ENCODE measurements around the gene UBE2G1. TPM values are rescaled to one million over a fixed set of nuclear protein-coding genes. Genes with fewer than 3 reads are reported as not detected.

Gene UBE2G1
- total RNA-seq, 1 donor from 2014 or later, result 88.5 TPM

GRCh38 chr17:4221163-4221562 is 145.3 kb downstream of the UBE2G1 start:
- no peaks in the 10 kb centered on the region for H3K9me3 Mint-ChIP-seq

GRCh38 chr17:4220655-4221054 is 145.8 kb downstream of the UBE2G1 start:
- peaks cover 2% of the 10 kb centered on the region for H3K27me3 Mint-ChIP-seq (ENCODE audit: insufficient read depth, low read depth)
- H3K27ac ChIP-seq, result no peak overlapping the region
- H2AFZ ChIP-seq (replicated peaks), result no peak overlapping the region
- peaks cover 20% of the 10 kb centered on the region for H3K36me3 Mint-ChIP-seq
- TF ChIP-seq EZH2phosphoT487 (IDR thresholded peaks at IDR 0.05) (no peak), CTCF (IDR thresholded peaks at IDR 0.05) (no peak), EZH2 (IDR thresholded peaks at IDR 0.05) (no peak)
- DNase-seq (ENCODE audit: low spot score), result no peak
- H3K4me1 Mint-ChIP-seq, result no peaks in the 10 kb centered on the region
- no peaks in the 10 kb centered on the region for H4K20me1 ChIP-seq (ENCODE audit: low read depth)
- H3K4me1 ChIP-seq, result no peaks in the 10 kb centered on the region
- no peak overlapping the region for H3K4me3 Mint-ChIP-seq
- peaks cover 12% of the 10 kb centered on the region for H3F3A ChIP-seq (ENCODE audit: low read depth)
- H3K36me3 ChIP-seq, result no peaks in the 10 kb centered on the region
- H3K9me3 Mint-ChIP-seq, result no peaks in the 10 kb centered on the region
- no peaks in the 10 kb centered on the region for H3K9me3 ChIP-seq (ENCODE audit: low read depth)
- H3K4me2 ChIP-seq, result no peak overlapping the region
- no peak overlapping the region for H3K4me3 ChIP-seq
- no peak overlapping the region for H3K27ac Mint-ChIP-seq
- no peak overlapping the region for H3K9ac ChIP-seq
- no peaks in the 10 kb centered on the region for H3K27me3 ChIP-seq
- no peaks in the 10 kb centered on the region for H3K79me2 ChIP-seq (ENCODE audit: low read depth)

More at GRCh38 chr17:4221163-4221562, 145.3 kb downstream of the UBE2G1 start:
- H3K4me2 ChIP-seq, result no peak overlapping the region
- H3K27me3 ChIP-seq, result no peaks in the 10 kb centered on the region
- H4K20me1 ChIP-seq (ENCODE audit: low read depth), result no peaks in the 10 kb centered on the region
- Mint-ChIP-seq H3K36me3 (peaks cover 20% of the 10 kb centered on the region), H3K27ac (no peak overlapping the region), H3K27me3 (ENCODE audit: insufficient read depth, low read depth) (peaks cover 2% of the 10 kb centered on the region), H3K4me1 (no peaks in the 10 kb centered on the region), H3K4me3 (no peak overlapping the region)
- DNase-seq (ENCODE audit: low spot score), result no peak
- H3K36me3 ChIP-seq, result no peaks in the 10 kb centered on the region
- H3K4me1 ChIP-seq, result no peaks in the 10 kb centered on the region
- H3K79me2 ChIP-seq (ENCODE audit: low read depth), result no peaks in the 10 kb centered on the region
- no peak overlapping the region for H3K27ac ChIP-seq
- H3K9me3 ChIP-seq (ENCODE audit: low read depth), result no peaks in the 10 kb centered on the region
- H3K9ac ChIP-seq, result no peak overlapping the region
- H3K4me3 ChIP-seq, result no peak overlapping the region
- no peak overlapping the region for H2AFZ ChIP-seq (replicated peaks)
- peaks cover 7% of the 10 kb centered on the region for H3F3A ChIP-seq (ENCODE audit: low read depth)
- no peak for TF ChIP-seq EZH2phosphoT487 (IDR thresholded peaks at IDR 0.05)
- TF ChIP-seq EZH2 (IDR thresholded peaks at IDR 0.05), result no peak
- TF ChIP-seq CTCF (IDR thresholded peaks at IDR 0.05), result no peak

Small RNAs within 50 kb of the gene (small RNA-seq; reads per million reads assigned to genes)
- not detected for gene RN7SL774P

Other genes with a start within 250 kb of the UBE2G1 start
- 10.8 and 17.3 TPM in 2 replicates for gene ZZEF1, start 223.6 kb downstream of the UBE2G1 start, total RNA-seq (ENCODE audit: low replicate concordance)
- gene CYB5D2, start 223.5 kb downstream of the UBE2G1 start, total RNA-seq (ENCODE audit: low replicate concordance), result 7.4 and 22.5 TPM in 2 replicates
- 39.3 and 39.8 TPM in 2 replicates for gene ANKFY1, start 102.7 kb downstream of the UBE2G1 start, total RNA-seq (ENCODE audit: low replicate concordance)
- not detected in 2 replicates for gene SPNS3, start 67.3 kb upstream of the UBE2G1 start, total RNA-seq (ENCODE audit: low replicate concordance)
- gene SPNS2, start 132.2 kb upstream of the UBE2G1 start, total RNA-seq (ENCODE audit: low replicate concordance), result 0.34 and 1.7 TPM in 2 replicates
- 17.4 and 44.6 TPM in 2 replicates for gene MYBBP1A, start 188.7 kb upstream of the UBE2G1 start, total RNA-seq (ENCODE audit: low replicate concordance)
- not detected in 2 replicates for gene GGT6, start 193.9 kb upstream of the UBE2G1 start, total RNA-seq (ENCODE audit: low replicate concordance)
- gene SMTNL2, start 217.9 kb upstream of the UBE2G1 start, total RNA-seq (ENCODE audit: low replicate concordance), result 3.0 and 5.2 TPM in 2 replicates

Data from neural progenitor cell (in vitro differentiated cells).